Measurements from ENCODE around the gene TAS1R1. TPM values are rescaled to one million over a fixed set of nuclear protein-coding genes. Genes with fewer than 3 reads are reported as not detected.

The TAS1R1 gene
- total RNA-seq, 1 donor from 2014 or later = not detected

GRCh38 chr1:6603238-6603914 is 48.3 kb downstream of the TAS1R1 start:
- H3K27me3 Mint-ChIP-seq (ENCODE audit: low read depth) = no peaks in the 10 kb centered on the region
- peak overlapping the region; percentile 73 for H3K4me3 Mint-ChIP-seq (ENCODE audit: unreplicated experiment)
- H3K9me3 Mint-ChIP-seq (ENCODE audit: low read depth) = no peaks in the 10 kb centered on the region
- DNase-seq (ENCODE audit: low spot score) = no peak
- peak overlapping the region; percentile 99 for H3K27ac Mint-ChIP-seq (ENCODE audit: unreplicated experiment)
- no peaks in the 10 kb centered on the region for H3K36me3 Mint-ChIP-seq (ENCODE audit: low read depth)
- no peak for TF ChIP-seq CTCF (IDR thresholded peaks at IDR 0.05)
- peaks cover 41% of the 10 kb centered on the region for H3K4me1 Mint-ChIP-seq (ENCODE audit: low read depth)

GRCh38 chr1:6603915-6604558 is 48.9 kb downstream of the TAS1R1 start:
- Mint-ChIP-seq H3K27me3 (ENCODE audit: low read depth) (no peaks in the 10 kb centered on the region), H3K4me3 (ENCODE audit: unreplicated experiment) (peak overlapping the region; percentile 73), H3K4me1 (ENCODE audit: low read depth) (peaks cover 37% of the 10 kb centered on the region), H3K9me3 (ENCODE audit: low read depth) (no peaks in the 10 kb centered on the region), H3K27ac (ENCODE audit: unreplicated experiment) (peak overlapping the region; percentile 99), H3K36me3 (ENCODE audit: low read depth) (no peaks in the 10 kb centered on the region)
- TF ChIP-seq CTCF (IDR thresholded peaks at IDR 0.05) = peak; percentile 45
- no peak for DNase-seq (ENCODE audit: low spot score)

GRCh38 chr1:6612641-6613360 is 57.7 kb downstream of the TAS1R1 start:
- H3K4me3 Mint-ChIP-seq (ENCODE audit: unreplicated experiment) = peak overlapping the region; percentile 90
- TF ChIP-seq CTCF (IDR thresholded peaks at IDR 0.05) = peak; percentile 37
- H3K9me3 Mint-ChIP-seq (ENCODE audit: low read depth) = no peaks in the 10 kb centered on the region
- peaks cover 44% of the 10 kb centered on the region for H3K4me1 Mint-ChIP-seq (ENCODE audit: low read depth)
- no peaks in the 10 kb centered on the region for H3K36me3 Mint-ChIP-seq (ENCODE audit: low read depth)
- no peak for DNase-seq (ENCODE audit: low spot score)
- no peaks in the 10 kb centered on the region for H3K27me3 Mint-ChIP-seq (ENCODE audit: low read depth)
- H3K27ac Mint-ChIP-seq (ENCODE audit: unreplicated experiment) = peak overlapping the region; percentile 94

- Mint-ChIP-seq H3K9me3 (ENCODE audit: low read depth) (no peaks in the 10 kb centered on the region), H3K27me3 (ENCODE audit: low read depth) (no peaks in the 10 kb centered on the region), H3K27ac (ENCODE audit: unreplicated experiment) (peak within 1 kb of the TSS; percentile 94), H3K4me3 (ENCODE audit: unreplicated experiment) (peak within 1 kb of the TSS; percentile 90), H3K36me3 (ENCODE audit: low read depth) (no peaks in the 10 kb centered on the region), H3K4me1 (ENCODE audit: low read depth) (peaks cover 42% of the 10 kb centered on the region)
- no peak for TF ChIP-seq CTCF (IDR thresholded peaks at IDR 0.05)
- DNase-seq (ENCODE audit: low spot score) = peak; percentile 100
Observed at GRCh38 chr1:6613361-6614018, 58.4 kb downstream of the TAS1R1 start, which contains the start of gene PHF13. PHF13 (plus strand) TSS chr1:6613731; CDS start chr1:6614067, 336 bp downstream.

All from chondrocyte (in vitro differentiated cells).